ENCODE data around the gene NPEPL1.

GRCh38 chr20:58718729-58719128 lies 26.1 kb downstream of the NPEPL1 start:
- TF ChIP-seq EZH2phosphoT487 (IDR thresholded peaks at IDR 0.05; ENCODE audit: insufficient read depth, low read depth) (no peak), EZH2 (IDR thresholded peaks at IDR 0.05; ENCODE audit: insufficient read depth, poor library complexity, severe bottlenecking) (no peak)
